GM23338 (cell line): ENCODE results near the gene CISH. TPM values are rescaled to one million over a fixed set of nuclear protein-coding genes. Genes with fewer than 3 reads are reported as not detected.

Experiments used
- ATAC-seq: fragments of 200-7000 bp; cut with Tn5 transposase; 3 replicates; pipeline ENCODE4 v1.9.1; 2020
- DNase-seq: peaks from one replicate; pipeline ENCODE4 v3.0.0-alpha.2; 2015; ENCODE audit warnings: low spot score
- H2AFZ ChIP-seq: fragments of 200-600 bp; sonication (generic); 2 replicates; pipeline ENCODE4 v1.8.0; 2016; ENCODE audit warnings: antibody characterized with exemption, mild to moderate bottlenecking, moderate library complexity
- H3F3A ChIP-seq: fragments of 200-600 bp; sonication (generic); replicated peaks from 2 replicates; pipeline ENCODE4 v1.8.0; 2017; ENCODE audit warnings: antibody characterized with exemption, mixed run types, low read depth
- H3K27ac ChIP-seq: fragments of 200-600 bp; sonication (generic); 2 replicates; pipeline ENCODE4 v1.6.1; 2016; ENCODE audit warnings: low read depth
- H3K27me3 ChIP-seq: fragments of 200-600 bp; sonication (generic); 2 replicates; pipeline ENCODE4 v1.8.0; 2016; ENCODE audit warnings: mild to moderate bottlenecking, mixed run types, moderate library complexity; ENCODE audit not compliant: insufficient read depth
- H3K36me3 ChIP-seq: fragments of 200-600 bp; sonication (generic); 2 replicates; pipeline ENCODE4 v1.8.0; 2016; ENCODE audit warnings: mild to moderate bottlenecking; ENCODE audit not compliant: insufficient read depth
- H3K4me1 ChIP-seq: fragments of 200-600 bp; sonication (generic); 2 replicates; pipeline ENCODE4 v1.8.0; 2016; ENCODE audit warnings: mild to moderate bottlenecking, moderate library complexity; ENCODE audit not compliant: insufficient read depth
- H3K4me2 ChIP-seq: fragments of 200-600 bp; sonication (generic); 2 replicates; pipeline ENCODE4 v1.7.1; 2017; ENCODE audit warnings: mixed run types
- H3K4me3 ChIP-seq: fragments of 200-600 bp; sonication (generic); 2 replicates; pipeline ENCODE4 v1.6.1; 2016; ENCODE audit warnings: mixed run types
- H3K79me2 ChIP-seq: fragments of 200-600 bp; sonication (generic); replicated peaks from 2 replicates; pipeline ENCODE4 v1.8.0; 2017; ENCODE audit warnings: mild to moderate bottlenecking; ENCODE audit not compliant: insufficient read depth
- H3K9me2 ChIP-seq: fragments of 200-600 bp; sonication (generic); 2 replicates; pipeline ENCODE4 v1.8.0; 2017; ENCODE audit not compliant: insufficient read depth
- H4K20me1 ChIP-seq: fragments of 200-600 bp; sonication (generic); replicated peaks from 2 replicates; pipeline ENCODE4 v1.8.0; 2017; ENCODE audit warnings: mild to moderate bottlenecking; ENCODE audit not compliant: insufficient read depth
- H3K27ac Mint-ChIP-seq: 2 replicates; pipeline ENCODE4 v1.8.0; 2020; ENCODE audit warnings: inconsistent platforms, mild to moderate bottlenecking, moderate library complexity, mixed read lengths
- H3K27me3 Mint-ChIP-seq: 3 replicates; pipeline ENCODE4 v1.8.0; 2022; ENCODE audit warnings: low read depth, mild to moderate bottlenecking, moderate library complexity, mixed read lengths, inconsistent platforms; ENCODE audit not compliant: insufficient read depth, poor library complexity
- H3K36me3 Mint-ChIP-seq: 3 replicates; pipeline ENCODE4 v1.8.0; 2021; ENCODE audit warnings: low read depth, mild to moderate bottlenecking, inconsistent platforms, moderate library complexity, mixed read lengths
- H3K4me1 Mint-ChIP-seq: 3 replicates; pipeline ENCODE4 v1.8.0; 2020; ENCODE audit warnings: mild to moderate bottlenecking, inconsistent platforms, mixed read lengths
- H3K4me3 Mint-ChIP-seq: 3 replicates; pipeline ENCODE4 v1.8.0; 2021; ENCODE audit warnings: moderate library complexity, mild to moderate bottlenecking, inconsistent platforms, mixed read lengths
- H3K9me3 Mint-ChIP-seq: 3 replicates; pipeline ENCODE4 v1.8.0; 2020; ENCODE audit warnings: moderate library complexity, mild to moderate bottlenecking, inconsistent platforms, mixed read lengths
- EZH2 ChIP-seq: fragments of 200-600 bp; sonication (generic); IDR thresholded peaks from one replicate; pipeline ENCODE4 v1.8.0; 2017; ENCODE audit warnings: antibody characterized with exemption, mild to moderate bottlenecking, low read depth; ENCODE audit not compliant: unreplicated experiment
- EZH2phosphoT487 ChIP-seq: fragments of 200-600 bp; sonication (generic); IDR thresholded peaks from one replicate; pipeline ENCODE4 v1.8.1; 2018; ENCODE audit warnings: antibody characterized with exemption; ENCODE audit not compliant: unreplicated experiment
- NANOG ChIP-seq: IDR thresholded peaks from 2 replicates; pipeline ENCODE4 v1.6.1; 2016; ENCODE audit warnings: antibody characterized with exemption, borderline replicate concordance
- STAT1 ChIP-seq: IDR thresholded peaks from one replicate; pipeline ENCODE4 v1.6.1; 2016; ENCODE audit warnings: antibody characterized with exemption; ENCODE audit not compliant: unreplicated experiment
- ZNF114 ChIP-seq: fragments of 250-450 bp; sonication (Bioruptor Pico); IDR thresholded peaks from 2 replicates; pipeline ENCODE4 v1.5.0; 2020; ENCODE audit warnings: mild to moderate bottlenecking, moderate library complexity
- ZNF331 ChIP-seq: fragments of 250-450 bp; sonication (Bioruptor Pico); IDR thresholded peaks from 2 replicates; pipeline ENCODE4 v1.5.0; 2020; ENCODE audit warnings: low read depth, mild to moderate bottlenecking, moderate library complexity
- polyA plus RNA-seq: library from polyadenylated mRNA; unstranded; fragments of >200 nt; fragmentation: Nextera tagmentation; extraction: Ambion mirVana; gene quantifications from 2 replicates; pipeline ENCODE4 v1.2.1, GENCODE V29; 2016
- total RNA-seq: library from RNA; depleted of rRNA; stranded (reverse); fragments of >200 nt; shearing (Covaris generic); gene quantifications from 2 replicates; pipeline ENCODE4 v1.2.3, GENCODE V29; 2014
- TF ChIP-seq, protein P1 (sequence below): fragments of 250-450 bp; sonication (Bioruptor Pico); IDR thresholded peaks from 2 replicates; pipeline ENCODE4 v1.5.0; 2020; ENCODE audit warnings: mild to moderate bottlenecking, moderate library complexity
- TF ChIP-seq, protein P2 (sequence below), 2 experiments: fragments of 200-600 bp in 1 of 2; sonication (generic) in 1 of 2; conservative IDR thresholded peaks; 2 replicates each; pipeline versions ENCODE4 v1.5.1 to v1.6.1; 2016 to 2017; ENCODE audit warnings: antibody characterized with exemption in 2 of 2, low read depth in 2 of 2, mild to moderate bottlenecking in 2 of 2, moderate library complexity in 1 of 2
- TF ChIP-seq, protein P3 (sequence below): IDR thresholded peaks from one replicate; pipeline ENCODE4 v1.6.1; 2018; ENCODE audit warnings: antibody characterized with exemption; ENCODE audit not compliant: unreplicated experiment

CISH gene
- total and polyA plus RNA-seq, 2 experiments from 2014 or later, result 2.1 to 3.6 TPM

DNA sequence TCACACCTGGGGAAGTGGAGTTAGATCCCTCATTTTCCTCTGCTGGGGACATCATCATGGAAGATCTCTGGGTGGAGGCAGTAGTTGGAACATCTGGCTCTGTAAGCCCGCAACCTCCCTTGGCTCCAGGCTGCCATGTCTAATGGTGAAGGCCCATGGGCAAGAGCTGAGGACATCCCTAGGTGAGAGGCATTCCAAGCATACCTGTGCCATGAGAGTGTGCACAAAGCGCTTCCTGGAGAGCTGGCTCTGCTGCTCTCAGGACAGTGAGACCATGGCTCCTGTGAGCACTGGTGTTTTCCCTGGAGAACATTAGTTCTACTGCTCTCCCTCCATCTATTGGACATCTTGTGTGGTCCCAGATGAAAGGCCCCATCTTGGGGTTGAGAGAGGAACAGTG lies 13.1 kb upstream of the CISH start:
- Histone ChIP-seq H3K9me2 (no peaks in the 10 kb centered on the region), H3K4me1 (peaks cover 16% of the 10 kb centered on the region), H2AFZ (no peak overlapping the region), H3K36me3 (no peaks in the 10 kb centered on the region), H3K27ac (0 out of 2 replicates have a peak overlapping the region, but pooled peaks have one; percentile 50), H3K4me3 (no peak overlapping the region), H3K4me2 (0 out of 2 replicates have a peak overlapping the region, but pooled peaks have one; percentile 10), H3F3A (no peaks in the 10 kb centered on the region; the same call in 1 of the 2 replicates), H4K20me1 (no peaks in the 10 kb centered on the region; the same call in 1 of the 2 replicates), H3K27me3 (no peaks in the 10 kb centered on the region), H3K79me2 (peaks cover 26% of the 10 kb centered on the region)
- H3K9me3 Mint-ChIP-seq, result no peaks in the 10 kb centered on the region
- peaks cover 42% of the 10 kb centered on the region for H3K4me1 Mint-ChIP-seq
- TF ChIP-seq NANOG, result no peak
- TF ChIP-seq, protein P1, sequence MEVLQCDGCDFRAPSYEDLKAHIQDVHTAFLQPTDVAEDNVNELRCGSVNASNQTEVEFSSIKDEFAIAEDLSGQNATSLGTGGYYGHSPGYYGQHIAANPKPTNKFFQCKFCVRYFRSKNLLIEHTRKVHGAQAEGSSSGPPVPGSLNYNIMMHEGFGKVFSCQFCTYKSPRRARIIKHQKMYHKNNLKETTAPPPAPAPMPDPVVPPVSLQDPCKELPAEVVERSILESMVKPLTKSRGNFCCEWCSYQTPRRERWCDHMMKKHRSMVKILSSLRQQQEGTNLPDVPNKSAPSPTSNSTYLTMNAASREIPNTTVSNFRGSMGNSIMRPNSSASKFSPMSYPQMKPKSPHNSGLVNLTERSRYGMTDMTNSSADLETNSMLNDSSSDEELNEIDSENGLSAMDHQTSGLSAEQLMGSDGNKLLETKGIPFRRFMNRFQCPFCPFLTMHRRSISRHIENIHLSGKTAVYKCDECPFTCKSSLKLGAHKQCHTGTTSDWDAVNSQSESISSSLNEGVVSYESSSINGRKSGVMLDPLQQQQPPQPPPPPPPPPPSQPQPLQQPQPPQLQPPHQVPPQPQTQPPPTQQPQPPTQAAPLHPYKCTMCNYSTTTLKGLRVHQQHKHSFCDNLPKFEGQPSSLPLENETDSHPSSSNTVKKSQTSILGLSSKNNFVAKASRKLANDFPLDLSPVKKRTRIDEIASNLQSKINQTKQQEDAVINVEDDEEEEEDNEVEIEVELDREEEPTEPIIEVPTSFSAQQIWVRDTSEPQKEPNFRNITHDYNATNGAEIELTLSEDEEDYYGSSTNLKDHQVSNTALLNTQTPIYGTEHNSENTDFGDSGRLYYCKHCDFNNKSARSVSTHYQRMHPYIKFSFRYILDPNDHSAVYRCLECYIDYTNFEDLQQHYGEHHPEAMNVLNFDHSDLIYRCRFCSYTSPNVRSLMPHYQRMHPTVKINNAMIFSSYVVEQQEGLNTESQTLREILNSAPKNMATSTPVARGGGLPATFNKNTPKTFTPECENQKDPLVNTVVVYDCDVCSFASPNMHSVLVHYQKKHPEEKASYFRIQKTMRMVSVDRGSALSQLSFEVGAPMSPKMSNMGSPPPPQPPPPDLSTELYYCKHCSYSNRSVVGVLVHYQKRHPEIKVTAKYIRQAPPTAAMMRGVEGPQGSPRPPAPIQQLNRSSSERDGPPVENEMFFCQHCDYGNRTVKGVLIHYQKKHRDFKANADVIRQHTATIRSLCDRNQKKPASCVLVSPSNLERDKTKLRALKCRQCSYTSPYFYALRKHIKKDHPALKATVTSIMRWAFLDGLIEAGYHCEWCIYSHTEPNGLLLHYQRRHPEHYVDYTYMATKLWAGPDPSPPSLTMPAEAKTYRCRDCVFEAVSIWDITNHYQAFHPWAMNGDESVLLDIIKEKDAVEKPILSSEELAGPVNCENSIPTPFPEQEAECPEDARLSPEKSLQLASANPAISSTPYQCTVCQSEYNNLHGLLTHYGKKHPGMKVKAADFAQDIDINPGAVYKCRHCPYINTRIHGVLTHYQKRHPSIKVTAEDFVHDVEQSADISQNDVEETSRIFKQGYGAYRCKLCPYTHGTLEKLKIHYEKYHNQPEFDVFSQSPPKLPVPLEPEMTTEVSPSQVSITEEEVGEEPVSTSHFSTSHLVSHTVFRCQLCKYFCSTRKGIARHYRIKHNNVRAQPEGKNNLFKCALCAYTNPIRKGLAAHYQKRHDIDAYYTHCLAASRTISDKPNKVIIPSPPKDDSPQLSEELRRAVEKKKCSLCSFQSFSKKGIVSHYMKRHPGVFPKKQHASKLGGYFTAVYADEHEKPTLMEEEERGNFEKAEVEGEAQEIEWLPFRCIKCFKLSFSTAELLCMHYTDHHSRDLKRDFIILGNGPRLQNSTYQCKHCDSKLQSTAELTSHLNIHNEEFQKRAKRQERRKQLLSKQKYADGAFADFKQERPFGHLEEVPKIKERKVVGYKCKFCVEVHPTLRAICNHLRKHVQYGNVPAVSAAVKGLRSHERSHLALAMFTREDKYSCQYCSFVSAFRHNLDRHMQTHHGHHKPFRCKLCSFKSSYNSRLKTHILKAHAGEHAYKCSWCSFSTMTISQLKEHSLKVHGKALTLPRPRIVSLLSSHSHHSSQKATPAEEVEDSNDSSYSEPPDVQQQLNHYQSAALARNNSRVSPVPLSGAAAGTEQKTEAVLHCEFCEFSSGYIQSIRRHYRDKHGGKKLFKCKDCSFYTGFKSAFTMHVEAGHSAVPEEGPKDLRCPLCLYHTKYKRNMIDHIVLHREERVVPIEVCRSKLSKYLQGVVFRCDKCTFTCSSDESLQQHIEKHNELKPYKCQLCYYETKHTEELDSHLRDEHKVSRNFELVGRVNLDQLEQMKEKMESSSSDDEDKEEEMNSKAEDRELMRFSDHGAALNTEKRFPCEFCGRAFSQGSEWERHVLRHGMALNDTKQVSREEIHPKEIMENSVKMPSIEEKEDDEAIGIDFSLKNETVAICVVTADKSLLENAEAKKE (CRISPR knock-in tag), result peak; percentile 80
- H3K27ac Mint-ChIP-seq, result no peak overlapping the region
- peak; percentile 16; the same call in 2 of the 3 replicates for ATAC-seq
- peak; percentile 50 for DNase-seq
- H3K27me3 Mint-ChIP-seq, result peaks cover 16% of the 10 kb centered on the region
- peaks cover 23% of the 10 kb centered on the region for H3K36me3 Mint-ChIP-seq
- H3K4me3 Mint-ChIP-seq, result no peak overlapping the region

DNA sequence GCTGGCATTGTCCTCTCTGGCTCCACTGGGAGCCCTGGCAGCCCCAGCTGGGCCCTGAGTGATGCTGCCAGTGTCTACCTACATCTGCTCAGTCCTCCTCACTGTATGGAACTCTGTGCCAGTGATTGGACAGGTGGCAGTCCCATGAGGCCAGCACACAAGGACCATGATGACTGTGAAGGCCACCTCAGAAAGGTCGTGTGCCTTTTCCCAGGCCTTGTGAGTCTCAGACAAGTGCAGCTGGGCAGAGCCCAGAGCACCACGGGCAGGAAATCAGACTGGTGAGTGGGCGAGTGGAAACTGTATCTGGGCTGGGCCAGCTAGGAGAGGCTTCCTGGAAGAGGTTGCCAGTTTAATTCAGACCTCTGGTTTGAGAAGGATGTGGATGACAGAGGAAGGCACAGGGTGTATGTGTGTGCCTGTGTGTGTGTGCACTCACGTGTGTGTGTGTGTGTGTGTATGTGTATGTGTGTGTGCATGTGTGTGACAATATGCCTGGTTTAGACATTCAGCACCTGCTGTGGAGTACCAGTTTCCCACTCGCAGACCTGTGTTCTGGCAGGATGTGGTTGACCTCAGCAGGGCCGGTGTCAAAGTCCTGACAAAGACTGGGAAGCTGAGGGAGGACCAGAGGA lies 12.4 kb upstream of the CISH start:
- no peaks in the 10 kb centered on the region for H3K36me3 ChIP-seq
- H3K4me2 ChIP-seq, result no peak overlapping the region
- H3K27me3 ChIP-seq, result no peaks in the 10 kb centered on the region
- H3K4me3 ChIP-seq, result no peak overlapping the region
- peaks cover 23% of the 10 kb centered on the region for H3K36me3 Mint-ChIP-seq
- no peak overlapping the region for H3K27ac ChIP-seq
- peaks cover 16% of the 10 kb centered on the region for H3K27me3 Mint-ChIP-seq
- no peaks in the 10 kb centered on the region for H3K9me2 ChIP-seq
- peaks cover 16% of the 10 kb centered on the region for H3K4me1 ChIP-seq
- peaks cover 37% of the 10 kb centered on the region for H3K4me1 Mint-ChIP-seq
- no peaks in the 10 kb centered on the region; the same call in 1 of the 2 replicates for H3F3A ChIP-seq
- no peak overlapping the region for H3K27ac Mint-ChIP-seq
- no peak for ATAC-seq
- no peaks in the 10 kb centered on the region; the same call in 1 of the 2 replicates for H4K20me1 ChIP-seq
- no peak for DNase-seq
- H3K79me2 ChIP-seq, result peaks cover 24% of the 10 kb centered on the region
- no peaks in the 10 kb centered on the region for H3K9me3 Mint-ChIP-seq
- H2AFZ ChIP-seq, result no peak overlapping the region
- no peak overlapping the region; the same call in 2 of the 3 replicates for H3K4me3 Mint-ChIP-seq
- TF ChIP-seq EZH2phosphoT487 (no peak), ZNF114 (CRISPR knock-in tag) (no peak), EZH2 (no peak), ZNF331 (CRISPR knock-in tag) (no peak), STAT1 (no peak), NANOG (no peak)
- TF ChIP-seq, protein P2, sequence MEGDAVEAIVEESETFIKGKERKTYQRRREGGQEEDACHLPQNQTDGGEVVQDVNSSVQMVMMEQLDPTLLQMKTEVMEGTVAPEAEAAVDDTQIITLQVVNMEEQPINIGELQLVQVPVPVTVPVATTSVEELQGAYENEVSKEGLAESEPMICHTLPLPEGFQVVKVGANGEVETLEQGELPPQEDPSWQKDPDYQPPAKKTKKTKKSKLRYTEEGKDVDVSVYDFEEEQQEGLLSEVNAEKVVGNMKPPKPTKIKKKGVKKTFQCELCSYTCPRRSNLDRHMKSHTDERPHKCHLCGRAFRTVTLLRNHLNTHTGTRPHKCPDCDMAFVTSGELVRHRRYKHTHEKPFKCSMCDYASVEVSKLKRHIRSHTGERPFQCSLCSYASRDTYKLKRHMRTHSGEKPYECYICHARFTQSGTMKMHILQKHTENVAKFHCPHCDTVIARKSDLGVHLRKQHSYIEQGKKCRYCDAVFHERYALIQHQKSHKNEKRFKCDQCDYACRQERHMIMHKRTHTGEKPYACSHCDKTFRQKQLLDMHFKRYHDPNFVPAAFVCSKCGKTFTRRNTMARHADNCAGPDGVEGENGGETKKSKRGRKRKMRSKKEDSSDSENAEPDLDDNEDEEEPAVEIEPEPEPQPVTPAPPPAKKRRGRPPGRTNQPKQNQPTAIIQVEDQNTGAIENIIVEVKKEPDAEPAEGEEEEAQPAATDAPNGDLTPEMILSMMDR (conservative IDR thresholded peaks at IDR 0.05; ENCODE audit: low read depth in 2 of 2), result no peak
- TF ChIP-seq, protein P3, sequence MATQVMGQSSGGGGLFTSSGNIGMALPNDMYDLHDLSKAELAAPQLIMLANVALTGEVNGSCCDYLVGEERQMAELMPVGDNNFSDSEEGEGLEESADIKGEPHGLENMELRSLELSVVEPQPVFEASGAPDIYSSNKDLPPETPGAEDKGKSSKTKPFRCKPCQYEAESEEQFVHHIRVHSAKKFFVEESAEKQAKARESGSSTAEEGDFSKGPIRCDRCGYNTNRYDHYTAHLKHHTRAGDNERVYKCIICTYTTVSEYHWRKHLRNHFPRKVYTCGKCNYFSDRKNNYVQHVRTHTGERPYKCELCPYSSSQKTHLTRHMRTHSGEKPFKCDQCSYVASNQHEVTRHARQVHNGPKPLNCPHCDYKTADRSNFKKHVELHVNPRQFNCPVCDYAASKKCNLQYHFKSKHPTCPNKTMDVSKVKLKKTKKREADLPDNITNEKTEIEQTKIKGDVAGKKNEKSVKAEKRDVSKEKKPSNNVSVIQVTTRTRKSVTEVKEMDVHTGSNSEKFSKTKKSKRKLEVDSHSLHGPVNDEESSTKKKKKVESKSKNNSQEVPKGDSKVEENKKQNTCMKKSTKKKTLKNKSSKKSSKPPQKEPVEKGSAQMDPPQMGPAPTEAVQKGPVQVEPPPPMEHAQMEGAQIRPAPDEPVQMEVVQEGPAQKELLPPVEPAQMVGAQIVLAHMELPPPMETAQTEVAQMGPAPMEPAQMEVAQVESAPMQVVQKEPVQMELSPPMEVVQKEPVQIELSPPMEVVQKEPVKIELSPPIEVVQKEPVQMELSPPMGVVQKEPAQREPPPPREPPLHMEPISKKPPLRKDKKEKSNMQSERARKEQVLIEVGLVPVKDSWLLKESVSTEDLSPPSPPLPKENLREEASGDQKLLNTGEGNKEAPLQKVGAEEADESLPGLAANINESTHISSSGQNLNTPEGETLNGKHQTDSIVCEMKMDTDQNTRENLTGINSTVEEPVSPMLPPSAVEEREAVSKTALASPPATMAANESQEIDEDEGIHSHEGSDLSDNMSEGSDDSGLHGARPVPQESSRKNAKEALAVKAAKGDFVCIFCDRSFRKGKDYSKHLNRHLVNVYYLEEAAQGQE, result no peak
